HepG2 (cell line): Measurements from ENCODE around the gene GNG7. TPM values are rescaled to one million over a fixed set of nuclear protein-coding genes. Genes with fewer than 3 reads are reported as not detected.
A peak's percentile ranks its signal among the peaks of the same experiment; 100 is the strongest.

Experiments used
- ASH2L ChIP-seq: fragments of 300-600, 200-600 bp; sonication (generic); IDR thresholded peaks from 2 replicates; pipeline ENCODE4 v1.7.0; 2017; ENCODE audit warnings: low read depth, mild to moderate bottlenecking, moderate library complexity, mixed read lengths, low read length; ENCODE audit not compliant: insufficient read length
- ATAD3A ChIP-seq: sonication (generic); formaldehyde crosslinking; IDR thresholded peaks from 2 replicates; pipeline ENCODE4 v1.4.0; 2020; ENCODE audit warnings: missing genetic modification reagents
- EED ChIP-seq: sonication (generic); formaldehyde crosslinking; IDR thresholded peaks from 2 replicates; pipeline ENCODE4 v1.5.0; 2020; ENCODE audit warnings: mild to moderate bottlenecking, missing genetic modification reagents
- FOXP4 ChIP-seq: sonication (generic); formaldehyde crosslinking; IDR thresholded peaks from 2 replicates; pipeline ENCODE4 v1.4.0; 2020; ENCODE audit warnings: missing genetic modification reagents
- GATAD1 ChIP-seq: IDR thresholded peaks from 2 replicates; pipeline ENCODE4 v1.6.1; 2016; ENCODE audit warnings: missing genetic modification reagents, missing compliant biosample characterization
- GFI1 ChIP-seq: sonication (generic); formaldehyde crosslinking; IDR thresholded peaks from 2 replicates; pipeline ENCODE4 v1.5.0; 2020; ENCODE audit warnings: missing genetic modification reagents, mild to moderate bottlenecking, borderline replicate concordance
- GMEB1 ChIP-seq: sonication (generic); formaldehyde crosslinking; IDR thresholded peaks from 2 replicates; pipeline ENCODE4 v1.5.1; 2020; ENCODE audit warnings: missing genetic modification reagents, mild to moderate bottlenecking, borderline replicate concordance
- HMGA1 ChIP-seq: sonication (generic); formaldehyde crosslinking; conservative IDR thresholded peaks from 2 replicates; pipeline ENCODE4 v1.4.0; 2020; ENCODE audit warnings: missing genetic modification reagents
- JUN ChIP-seq: sonication (generic); formaldehyde crosslinking; IDR thresholded peaks from 2 replicates; pipeline ENCODE4 v1.4.0; 2020; ENCODE audit warnings: mild to moderate bottlenecking, missing genetic modification reagents
- MLLT10 ChIP-seq: sonication (generic); formaldehyde crosslinking; IDR thresholded peaks from 2 replicates; pipeline ENCODE4 v1.4.0; 2020; ENCODE audit warnings: missing genetic modification reagents
- PTBP1 ChIP-seq: fragments of 200-400 bp; formaldehyde crosslinking; IDR thresholded peaks from 2 replicates; pipeline ENCODE4 v1.6.1; 2018; ENCODE audit warnings: low read length, low read depth; ENCODE audit not compliant: poor library complexity, severe bottlenecking
- RBAK ChIP-seq: sonication (generic); formaldehyde crosslinking; IDR thresholded peaks from 2 replicates; pipeline ENCODE4 v1.5.1; 2020; ENCODE audit warnings: mild to moderate bottlenecking, missing genetic modification reagents
- RBFOX2 ChIP-seq: fragments of 200-400 bp; formaldehyde crosslinking; IDR thresholded peaks from 2 replicates; pipeline ENCODE4 v1.6.1; 2017; ENCODE audit warnings: low read depth, mild to moderate bottlenecking, low read length
- RBM22 ChIP-seq: fragments of 200-400 bp; formaldehyde crosslinking; optimal IDR thresholded peaks from 2 replicates; pipeline ENCODE3; 2017; ENCODE audit warnings: mild to moderate bottlenecking, low read length, moderate library complexity
- SALL2 ChIP-seq: sonication (generic); formaldehyde crosslinking; IDR thresholded peaks from 2 replicates; pipeline ENCODE4 v1.8.1; 2023; ENCODE audit warnings: mild to moderate bottlenecking, missing genetic modification reagents, inconsistent platforms
- SP1 ChIP-seq, 2 experiments: fragments of 450-650 bp in 1 of 2; sonication (generic) in 1 of 2; formaldehyde crosslinking in 1 of 2; IDR thresholded peaks; 2 replicates each; pipeline versions ENCODE4 v1.4.0 to v1.6.1; 2016 to 2020; ENCODE audit warnings: missing genetic modification reagents in 1 of 2
- TGIF2 ChIP-seq: IDR thresholded peaks from 2 replicates; pipeline ENCODE4 v1.6.1; 2016; ENCODE audit warnings: control low read depth, missing compliant biosample characterization
- YY1 ChIP-seq: IDR thresholded peaks from 2 replicates; pipeline ENCODE4 v1.6.1; 2011; ENCODE audit warnings: low read length, low read depth, moderate library complexity, mild to moderate bottlenecking; ENCODE audit not compliant: insufficient read depth, insufficient replicate concordance
- ZNF264 ChIP-seq: sonication (generic); formaldehyde crosslinking; IDR thresholded peaks from 2 replicates; pipeline ENCODE4 v1.4.0; 2020; ENCODE audit warnings: missing genetic modification reagents
- ZNF281 ChIP-seq: sonication (generic); formaldehyde crosslinking; IDR thresholded peaks from 2 replicates; pipeline ENCODE4 v1.4.0; 2020; ENCODE audit warnings: missing genetic modification reagents, borderline replicate concordance
- ZNF543 ChIP-seq: sonication (generic); formaldehyde crosslinking; IDR thresholded peaks from 2 replicates; pipeline ENCODE4 v1.4.0; 2020; ENCODE audit warnings: mild to moderate bottlenecking, missing genetic modification reagents
- ZSCAN9 ChIP-seq: IDR thresholded peaks from 2 replicates; pipeline ENCODE4 v1.6.1; 2016; ENCODE audit warnings: borderline replicate concordance
- polyA plus RNA-seq, 8 experiments: library from polyadenylated mRNA; depleted of rRNA in 3 of 8; stranded (reverse) in 7 of 8; unstranded in 1 of 8; fragments of >200 nt; fragmentation: Illumina TruSeq in 4 of 8; extraction: Trizol in 4 of 8; gene quantifications; 2 replicates each; pipeline versions ENCODE4 v1.2.1 to v1.2.3, GENCODE V29; 2011 to 2016; ENCODE audit warnings: low read depth in 4 of 8, missing spikeins in 1 of 8, mixed read lengths in 1 of 8; ENCODE audit not compliant: insufficient read depth in 1 of 8
- total RNA-seq, 5 experiments: library from RNA; depleted of rRNA; stranded (reverse); fragments of >200 nt; fragmentation: Illumina TruSeq; extraction: Trizol; gene quantifications; 2 replicates each; pipeline ENCODE4 v1.2.3, GENCODE V29; 2016; ENCODE audit warnings: low read depth in 1 of 5
- TF ChIP-seq, protein P1 (sequence below): sonication (generic); formaldehyde crosslinking; IDR thresholded peaks from 2 replicates; pipeline ENCODE4 v1.8.0; 2023; ENCODE audit warnings: mild to moderate bottlenecking, missing genetic modification reagents

The GNG7 gene
- total and polyA plus RNA-seq, 2 of the 13 experiments (the other 11 are each of a cell fraction or from before 2014, with no cell fraction given), result 1.4 to 3.3 TPM

DNA sequence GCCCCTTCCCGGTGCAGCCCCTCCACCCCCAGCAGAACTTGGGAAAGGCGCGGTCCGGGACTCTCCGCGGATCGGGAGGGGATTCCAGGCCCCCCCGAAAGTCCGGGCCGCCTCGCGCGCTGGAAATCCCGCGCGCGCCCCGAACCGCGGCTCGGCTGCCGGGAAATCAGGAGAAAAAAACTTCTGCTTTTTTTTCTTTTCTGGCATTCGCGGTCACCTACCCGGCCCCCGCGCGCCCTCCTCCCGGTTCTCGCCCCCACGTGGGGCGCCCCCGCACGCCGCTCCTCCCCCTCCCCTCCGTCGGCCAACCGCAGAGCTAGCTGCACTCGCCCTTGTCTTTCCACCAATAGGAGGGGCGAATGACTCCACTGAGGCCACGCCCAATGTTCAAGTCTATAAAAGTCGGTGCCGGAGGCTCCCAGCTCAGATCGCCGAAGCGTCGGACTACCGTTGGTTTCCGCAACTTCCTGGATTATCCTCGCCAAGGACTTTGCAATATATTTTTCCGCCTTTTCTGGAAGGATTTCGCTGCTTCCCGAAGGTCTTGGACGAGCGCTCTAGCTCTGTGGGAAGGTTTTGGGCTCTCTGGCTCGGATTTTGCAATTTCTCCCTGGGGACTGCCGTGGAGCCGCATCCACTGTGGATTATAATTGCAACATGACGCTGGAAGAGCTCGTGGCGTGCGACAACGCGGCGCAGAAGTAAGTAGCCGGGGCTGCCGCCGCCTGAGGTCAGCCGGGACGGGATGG, 226.6 kb downstream of the GNG7 start, which contains the start of gene GADD45B (continued):
- TF ChIP-seq, protein P1, sequence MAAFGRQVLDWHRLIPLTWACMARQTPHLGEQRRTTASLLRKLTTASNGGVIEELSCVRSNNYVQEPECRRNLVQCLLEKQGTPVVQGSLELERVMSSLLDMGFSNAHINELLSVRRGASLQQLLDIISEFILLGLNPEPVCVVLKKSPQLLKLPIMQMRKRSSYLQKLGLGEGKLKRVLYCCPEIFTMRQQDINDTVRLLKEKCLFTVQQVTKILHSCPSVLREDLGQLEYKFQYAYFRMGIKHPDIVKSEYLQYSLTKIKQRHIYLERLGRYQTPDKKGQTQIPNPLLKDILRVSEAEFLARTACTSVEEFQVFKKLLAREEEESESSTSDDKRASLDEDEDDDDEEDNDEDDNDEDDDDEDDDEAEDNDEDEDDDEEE (CRISPR knock-in tag), result peak; percentile 70; the same call in 1 of the 2 replicates
- TF ChIP-seq GATAD1 (CRISPR knock-in tag) (no peak), YY1 (peak; percentile 40), ZNF543 (no peak), EED (CRISPR knock-in tag) (0 out of 2 replicates have a peak, but pooled peaks have one; percentile 39), ZNF264 (CRISPR knock-in tag) (no peak), TGIF2 (CRISPR knock-in tag) (peak; percentile 78), ZSCAN9 (CRISPR knock-in tag) (peak; percentile 96), GMEB1 (peak; percentile 61; the same call in 1 of the 2 replicates), HMGA1 (no peak), MLLT10 (CRISPR knock-in tag) (no peak), ZNF281 (no peak; the same call in 1 of the 2 replicates), GFI1 (CRISPR knock-in tag) (no peak), PTBP1 (peak; percentile 71), RBFOX2 (peak; percentile 78), JUN (no peak), ATAD3A (no peak), RBAK (CRISPR knock-in tag) (no peak), SALL2 (CRISPR knock-in tag) (peak; percentile 26; the same call in 1 of the 2 replicates), RBM22 (peak; percentile 82), SP1 (IDR thresholded peaks at IDR 0.05) (no peak), SP1 (CRISPR knock-in tag; IDR thresholded peaks at IDR 0.05) (peak; percentile 99), ASH2L (peak; percentile 13), FOXP4 (0 out of 2 replicates have a peak, but pooled peaks have one; percentile 16)
